Suprapubic skin (tissue), 4 donors: ENCODE data around the gene ATP10B.

Experiments
- EP300 ChIP-seq: sonication (generic); formaldehyde crosslinking; IDR thresholded peaks from one replicate; pipeline ENCODE4 v1.6.1; 2017; ENCODE audit warnings: antibody characterized with exemption
- POLR2A ChIP-seq, 2 donors: fragments of 450-650 bp; IDR thresholded peaks; one replicate each; pipeline ENCODE4 v1.6.1; 2017; ENCODE audit warnings: antibody characterized with exemption in 2 of 2, mild to moderate bottlenecking in 2 of 2, moderate library complexity in 2 of 2
- POLR2AphosphoS5 ChIP-seq, 3 donors: sonication (generic); formaldehyde crosslinking; IDR thresholded peaks; one replicate each; pipeline ENCODE4 v1.6.1; 2017; ENCODE audit warnings: antibody characterized with exemption in 3 of 3
- TF ChIP-seq, protein P1 (sequence below), 2 donors: fragments of 200-600 bp in 1 of 2; fragments of 450-650 bp in 1 of 2; sonication (generic) in 1 of 2; IDR thresholded peaks; one replicate each; pipeline ENCODE4 v1.5.1; 2016 to 2019; ENCODE audit warnings: antibody characterized with exemption in 2 of 2, mild to moderate bottlenecking in 1 of 2, moderate library complexity in 1 of 2

DNA sequence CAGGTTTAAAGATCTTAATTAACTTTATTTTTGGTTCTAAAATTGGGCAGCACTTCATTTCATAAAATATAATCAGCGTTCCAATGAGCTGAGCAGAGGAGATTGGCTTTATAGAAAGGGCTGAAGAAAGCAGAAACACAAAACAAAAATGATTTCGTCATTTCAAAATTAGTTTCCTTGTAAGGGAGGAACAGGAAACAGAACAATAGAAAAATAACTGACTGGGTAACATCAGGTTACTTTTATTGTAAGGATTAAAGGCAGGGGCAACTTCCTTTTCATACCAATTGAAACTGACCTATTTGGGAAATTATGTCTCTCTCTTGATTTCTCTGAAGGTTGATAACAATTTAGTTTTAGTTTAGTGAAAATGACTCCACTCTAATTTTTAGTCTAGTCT lies 157.1 kb downstream of the ATP10B start:
- TF ChIP-seq, protein P1, sequence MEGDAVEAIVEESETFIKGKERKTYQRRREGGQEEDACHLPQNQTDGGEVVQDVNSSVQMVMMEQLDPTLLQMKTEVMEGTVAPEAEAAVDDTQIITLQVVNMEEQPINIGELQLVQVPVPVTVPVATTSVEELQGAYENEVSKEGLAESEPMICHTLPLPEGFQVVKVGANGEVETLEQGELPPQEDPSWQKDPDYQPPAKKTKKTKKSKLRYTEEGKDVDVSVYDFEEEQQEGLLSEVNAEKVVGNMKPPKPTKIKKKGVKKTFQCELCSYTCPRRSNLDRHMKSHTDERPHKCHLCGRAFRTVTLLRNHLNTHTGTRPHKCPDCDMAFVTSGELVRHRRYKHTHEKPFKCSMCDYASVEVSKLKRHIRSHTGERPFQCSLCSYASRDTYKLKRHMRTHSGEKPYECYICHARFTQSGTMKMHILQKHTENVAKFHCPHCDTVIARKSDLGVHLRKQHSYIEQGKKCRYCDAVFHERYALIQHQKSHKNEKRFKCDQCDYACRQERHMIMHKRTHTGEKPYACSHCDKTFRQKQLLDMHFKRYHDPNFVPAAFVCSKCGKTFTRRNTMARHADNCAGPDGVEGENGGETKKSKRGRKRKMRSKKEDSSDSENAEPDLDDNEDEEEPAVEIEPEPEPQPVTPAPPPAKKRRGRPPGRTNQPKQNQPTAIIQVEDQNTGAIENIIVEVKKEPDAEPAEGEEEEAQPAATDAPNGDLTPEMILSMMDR (IDR thresholded peaks at IDR 0.05), result no peak
- no peak for TF ChIP-seq POLR2A (IDR thresholded peaks at IDR 0.05)
- TF ChIP-seq POLR2AphosphoS5 (IDR thresholded peaks at IDR 0.05), result no peak
- TF ChIP-seq EP300, result no peak
